K562 (cell line): Measurements from ENCODE around the gene CKAP5. TPM values are rescaled to one million over a fixed set of nuclear protein-coding genes. Genes with fewer than 3 reads are reported as not detected.
A peak's percentile ranks its signal among the peaks of the same experiment; 100 is the strongest.

Source experiments
- ATAC-seq: fragments of 200-7000 bp; cut with Tn5 transposase; 3 replicates; pipeline ENCODE4 v1.9.1; 2020; ENCODE audit warnings: moderate library complexity
- BruUV-seq: library from RNA; stranded (reverse); fragments of 400-500 nt; replicated peaks from 2 replicates; lab custom pipeline; 2021; lab: Mats Ljungman, UMichigan
- CTCF ChIA-PET: fragments of 300-600 bp; formaldehyde crosslinking; extraction: SDS; loops from one replicate; lab custom pipeline; 2021; ENCODE audit warnings: low intra/inter-chr PET ratio; lab: Yijun Ruan, JAX
- POLR2A ChIA-PET: fragments of 300-600, 350-650 bp; sonication (Branson Sonifier 250); formaldehyde crosslinking; extraction: SDS; loops from one replicate; lab custom pipeline; 2021; ENCODE audit warnings: antibody characterized with exemption, inconsistent platforms; lab: Yijun Ruan, JAX
- DNase-seq, 4 experiments: peaks; one replicate each; pipeline versions ENCODE4 v3.0.0 to v3.0.0-alpha.2; 2011 to 2018; ENCODE audit warnings: low spot score in 3 of 4, mixed read lengths in 3 of 4; ENCODE audit errors: extremely low read depth in 1 of 4
- FAIRE-seq: peaks from 2 replicates; lab custom pipeline; 2011; peaks lifted over from hg19 to GRCh38; lab: Jason Lieb, UNC
- H2AFZ ChIP-seq: 2 replicates; pipeline ENCODE4 v1.6.0; 2011; ENCODE audit warnings: low read depth, low read length, control low read depth, inconsistent platforms
- H3K27ac ChIP-seq: fragments of 200-600 bp; 3 replicates; pipeline ENCODE4 v1.8.0; 2011; ENCODE audit warnings: low read depth, mild to moderate bottlenecking, control low read depth, inconsistent platforms, low read length, moderate library complexity, mixed read lengths; ENCODE audit errors: extremely low read depth
- H3K27me3 ChIP-seq, 2 experiments: fragments of 300-600 bp in 1 of 2; 2 replicates in 1 of 2; 3 replicates in 1 of 2; pipeline versions ENCODE4 v1.6.0 to v1.8.0; 2011; ENCODE audit warnings: inconsistent platforms in 2 of 2, low read length in 2 of 2, mild to moderate bottlenecking in 1 of 2, mixed read lengths in 1 of 2, moderate library complexity in 1 of 2; ENCODE audit not compliant: control insufficient read depth in 2 of 2, insufficient read depth in 2 of 2
- H3K36me3 ChIP-seq: fragments of 300-600 bp; 3 replicates; pipeline ENCODE4 v1.8.0; 2011; ENCODE audit warnings: mild to moderate bottlenecking, low read length, inconsistent platforms; ENCODE audit not compliant: control insufficient read depth, insufficient read depth
- H3K4me1 ChIP-seq, 2 experiments: fragments of 200-600 bp in 1 of 2; replicated peaks in 1 of 2; 2 replicates in 1 of 2; 3 replicates in 1 of 2; pipeline versions ENCODE4 v1.5.1 to v1.8.0; 2011; ENCODE audit warnings: inconsistent platforms in 2 of 2, low read length in 2 of 2, mild to moderate bottlenecking in 1 of 2, mixed read lengths in 1 of 2, moderate library complexity in 1 of 2; ENCODE audit not compliant: control insufficient read depth in 2 of 2, insufficient read depth in 2 of 2
- H3K4me2 ChIP-seq: 2 replicates; pipeline ENCODE4 v1.6.1; 2011; ENCODE audit warnings: low read length, control low read depth, inconsistent platforms, mixed read lengths; ENCODE audit not compliant: insufficient read depth
- H3K4me3 ChIP-seq: fragments of 200-600 bp; sonication (generic), shearing (Covaris generic); 2 replicates; pipeline ENCODE4 v1.5.1; 2016; ENCODE audit warnings: control low read depth, inconsistent platforms
- H3K79me2 ChIP-seq: fragments of 200-600 bp; 3 replicates; pipeline ENCODE4 v1.8.0; 2011; ENCODE audit warnings: low read length, inconsistent platforms; ENCODE audit not compliant: control insufficient read depth, insufficient read depth
- H3K9ac ChIP-seq, 2 experiments: 2 replicates each; pipeline versions ENCODE4 v1.6.0 to v1.6.1; 2011; ENCODE audit warnings: low read depth in 2 of 2, low read length in 2 of 2, control low read depth in 1 of 2, inconsistent platforms in 1 of 2, mild to moderate bottlenecking in 1 of 2, mixed read lengths in 1 of 2; ENCODE audit not compliant: insufficient read depth in 1 of 2
- H3K9me1 ChIP-seq: one replicate; pipeline ENCODE4 v1.6.0; 2011; ENCODE audit warnings: inconsistent platforms, mild to moderate bottlenecking, low read length, moderate library complexity; ENCODE audit not compliant: control insufficient read depth, insufficient read depth
- H3K9me3 ChIP-seq: replicated peaks from 2 replicates; pipeline ENCODE4 v1.5.1; 2011; ENCODE audit warnings: low read depth, low read length, inconsistent platforms; ENCODE audit not compliant: control insufficient read depth, insufficient read depth
- H4K20me1 ChIP-seq: replicated peaks from 2 replicates; pipeline ENCODE4 v1.6.1; 2011; ENCODE audit warnings: low read length, inconsistent platforms, mixed read lengths; ENCODE audit not compliant: control insufficient read depth, insufficient read depth
- E4F1 ChIP-seq: fragments of 250-450 bp; sonication (Bioruptor Pico); IDR thresholded peaks from 2 replicates; pipeline ENCODE4 v1.5.0; 2021; ENCODE audit warnings: mild to moderate bottlenecking, borderline replicate concordance
- RBM25 ChIP-seq: fragments of 200-400 bp; formaldehyde crosslinking; IDR thresholded peaks from 2 replicates; pipeline ENCODE4 v1.6.1; 2018; ENCODE audit warnings: low read length, low read depth, moderate library complexity; ENCODE audit not compliant: severe bottlenecking
- ZNF121 ChIP-seq: sonication (generic); formaldehyde crosslinking; conservative IDR thresholded peaks from 2 replicates; pipeline ENCODE4 v1.8.0; 2022; ENCODE audit warnings: missing genetic modification reagents
- WGBS: fragments of 100-300 bp; shearing (Covaris generic); methylation state at CpG from one replicate; pipeline ENCODE4 v1.1.6; 2016; ENCODE audit warnings: low coverage, mixed read lengths; ENCODE audit not compliant: insufficient coverage; ENCODE audit errors: missing lambda C conversion rate; 5-methylcytosine and 5-hydroxymethylcytosine counted together
- in situ Hi-C: fragments of 300-500 bp; cut with MboI; formaldehyde crosslinking; loops from 4 replicates; pipeline ENCODE4 v1.15.0; 2018; ENCODE audit warnings: inconsistent platforms, mixed read lengths
- intact Hi-C: fragments of 100-400 bp; cut with micrococcal nuclease; formaldehyde crosslinking; loops from 2 replicates; pipeline ENCODE4 v1.14.2; 2022
- polyA plus RNA-seq, 8 experiments: library from polyadenylated mRNA; depleted of rRNA in 4 of 8; stranded (reverse) in 5 of 8; unstranded in 3 of 8; fragments of >200 nt; fragmentation: Nextera tagmentation in 2 of 8; fragmentation: Illumina TruSeq in 1 of 8; extraction: Ambion mirVana in 2 of 8; extraction: Trizol in 1 of 8; gene quantifications; 2 replicates each; pipeline versions ENCODE4 v1.2.1 to v1.2.3, GENCODE V29; 2011 to 2014; ENCODE audit warnings: inconsistent platforms in 1 of 8, missing spikeins in 1 of 8
- total RNA-seq, 7 experiments: library from RNA; depleted of rRNA in 6 of 7; stranded (reverse); fragments of >200 nt in 6 of 7; fragmentation: Illumina TruSeq in 2 of 7; extraction: Trizol in 2 of 7; gene quantifications; 2 replicates each; pipeline versions ENCODE4 v1.2.1 to v1.2.3, GENCODE V29; 2011 to 2021; ENCODE audit warnings: low replicate concordance in 1 of 7

Gene CKAP5
- total and polyA plus RNA-seq, 9 of the 15 experiments (the other 6 are each of a cell fraction or from before 2014, with no cell fraction given) = 60.1 to 239 (median 139) TPM

GRCh38 chr11:46836431-46836830 is 9.6 kb downstream of the CKAP5 start:
- Histone ChIP-seq H4K20me1 (peaks cover 9% of the 10 kb centered on the region; the same call in 1 of the 2 replicates), H3K27ac (no peak overlapping the region), H3K4me1 (peaks cover 24 to 28% of the 10 kb centered on the region in 2 experiments; a peak in 4 of 5 replicates), H3K9me3 (no peaks in the 10 kb centered on the region), H3K36me3 (peaks cover 40% of the 10 kb centered on the region; the same call in 1 of the 3 replicates), H3K9ac (no peak overlapping the region), H3K27me3 (no peaks in the 10 kb centered on the region), H3K79me2 (peaks cover 97% of the 10 kb centered on the region)
- POLR2A ChIA-PET = interaction anchor here (0.8 kb wide), 1 partner anchor 29 kb away, joined by 3 read pairs; no protein-coding TSS in a partner anchor
- in situ Hi-C loops = no loop called here
- no TSS peak for BruUV-seq
- no peak for FAIRE-seq
- peak; percentile 39; the same call in 1 of the 2 replicates for TF ChIP-seq ZNF121
- peak; percentile 69 for TF ChIP-seq RBM25
- no peak for TF ChIP-seq E4F1
- TF ChIP-seq, all 486 proteins: peak for 2
- ATAC-seq = no peak
- H3K4me3 ChIP-seq = no peak overlapping the region
- CTCF ChIA-PET = no interaction called here
- WGBS = 67% methylated on average over 1 of the region's 1 CpG
- H3K9me1 ChIP-seq = no peaks in the 10 kb centered on the region
- no peak overlapping the region; the same call in 1 of the 2 replicates for H3K4me2 ChIP-seq
- H2AFZ ChIP-seq = no peak overlapping the region
- DNase-seq = no peak
- intact Hi-C loops = no loop called here
